ENCODE results near the gene BTBD9.

Gene BTBD9

GRCh38 chr6:38445336-38445735 is 194.4 kb downstream of the BTBD9 start:
- Histone ChIP-seq H3K4me2 (ENCODE audit: low read length, poor library complexity, severe bottlenecking) (no peak overlapping the region), H2BK120ac (ENCODE audit: low read depth, low read length) (no peak overlapping the region), H3K27ac (ENCODE audit: low read length, poor library complexity, severe bottlenecking) (no peak overlapping the region), H3K79me1 (replicated peaks; ENCODE audit: low read length, poor library complexity, severe bottlenecking) (peaks cover 7% of the 10 kb centered on the region), H3K14ac (ENCODE audit: low read length in 2 of 2) (no peak overlapping the region), H3K9ac (ENCODE audit: low read length) (no peak overlapping the region), H4K8ac (ENCODE audit: low read length) (no peak overlapping the region), H3K18ac (ENCODE audit: low read depth in 1 of 2, low read length in 2 of 2) (no peak overlapping the region), H2AK5ac (ENCODE audit: low read length, severe bottlenecking) (no peak overlapping the region), H3K27me3 (ENCODE audit: control insufficient read depth in 1 of 2, insufficient read depth in 1 of 2, low read length in 2 of 2) (no peaks in the 10 kb centered on the region), H3K23ac (ENCODE audit: low read length in 2 of 2) (no peak overlapping the region), H3K4ac (ENCODE audit: low read depth in 1 of 2, low read length in 2 of 2) (no peak overlapping the region), H3K36me3 (ENCODE audit: control insufficient read depth in 1 of 2, insufficient read depth in 2 of 2, low read depth in 1 of 2, low read length in 2 of 2) (no peaks in the 10 kb centered on the region), H2BK15ac (ENCODE audit: low read depth, poor library complexity, severe bottlenecking) (no peak overlapping the region), H4K91ac (ENCODE audit: low read length) (no peak overlapping the region), H2BK5ac (ENCODE audit: low read depth, low read length, poor library complexity, severe bottlenecking) (no peak overlapping the region), H3K9me3 (ENCODE audit: control insufficient read depth, low read length) (no peaks in the 10 kb centered on the region), H3K4me1 (ENCODE audit: control insufficient read depth, insufficient read depth, low read depth, low read length) (no peaks in the 10 kb centered on the region), H2BK12ac (ENCODE audit: low read length in 2 of 2) (no peak overlapping the region), H3K4me3 (ENCODE audit: insufficient read depth in 1 of 2, low read depth in 1 of 2, low read length in 2 of 2) (no peak overlapping the region), H2AFZ (ENCODE audit: low read depth, low read length) (no peak overlapping the region)
- no peak for DNase-seq

GRCh38 chr6:38443352-38444144 is 196.2 kb downstream of the BTBD9 start:
- Histone ChIP-seq H2BK12ac (ENCODE audit: low read length in 2 of 2) (peak overlapping the region in 1 of 2 experiments; percentile 11), H3K9me3 (ENCODE audit: control insufficient read depth, low read length) (no peaks in the 10 kb centered on the region), H2AK5ac (ENCODE audit: low read length, severe bottlenecking) (no peak overlapping the region), H3K36me3 (ENCODE audit: control insufficient read depth in 1 of 2, insufficient read depth in 2 of 2, low read depth in 1 of 2, low read length in 2 of 2) (no peaks in the 10 kb centered on the region), H2AFZ (ENCODE audit: low read depth, low read length) (no peak overlapping the region), H3K14ac (ENCODE audit: low read length in 2 of 2) (no peak overlapping the region), H2BK5ac (ENCODE audit: low read depth, low read length, poor library complexity, severe bottlenecking) (no peak overlapping the region), H3K27me3 (ENCODE audit: control insufficient read depth in 1 of 2, insufficient read depth in 1 of 2, low read length in 2 of 2) (no peaks in the 10 kb centered on the region), H3K4me1 (ENCODE audit: control insufficient read depth, insufficient read depth, low read depth, low read length) (no peaks in the 10 kb centered on the region), H3K9ac (ENCODE audit: low read length) (no peak overlapping the region), H2BK120ac (ENCODE audit: low read depth, low read length) (no peak overlapping the region), H4K8ac (ENCODE audit: low read length) (no peak overlapping the region), H3K4ac (ENCODE audit: low read depth in 1 of 2, low read length in 2 of 2) (no peak overlapping the region), H2BK15ac (ENCODE audit: low read depth, poor library complexity, severe bottlenecking) (no peak overlapping the region), H3K79me1 (replicated peaks; ENCODE audit: low read length, poor library complexity, severe bottlenecking) (peaks cover 7% of the 10 kb centered on the region), H4K91ac (ENCODE audit: low read length) (no peak overlapping the region), H3K27ac (ENCODE audit: low read length, poor library complexity, severe bottlenecking) (no peak overlapping the region), H3K4me2 (ENCODE audit: low read length, poor library complexity, severe bottlenecking) (no peak overlapping the region), H3K18ac (ENCODE audit: low read depth in 1 of 2, low read length in 2 of 2) (peak overlapping the region; percentile 38 to 59), H3K4me3 (ENCODE audit: insufficient read depth in 1 of 2, low read depth in 1 of 2, low read length in 2 of 2) (no peak overlapping the region), H3K23ac (ENCODE audit: low read length in 2 of 2) (no peak overlapping the region)
- DNase-seq: peak; percentile 60
- WGBS: 66% methylated on average over 6 of the region's 6 CpGs

- H3K14ac ChIP-seq (ENCODE audit: low read length in 2 of 2): no peak overlapping the region
- no peak overlapping the region for H3K9ac ChIP-seq (ENCODE audit: low read length)
- H3K4me2 ChIP-seq (ENCODE audit: low read length, poor library complexity, severe bottlenecking): no peak overlapping the region
- no peak overlapping the region for H3K23ac ChIP-seq (ENCODE audit: low read length in 2 of 2)
- no peak for DNase-seq
- no peak overlapping the region for H3K4ac ChIP-seq (ENCODE audit: low read depth in 1 of 2, low read length in 2 of 2)
- 100% methylated on average over 1 of the region's 1 CpG for WGBS
- no peak overlapping the region for H4K91ac ChIP-seq (ENCODE audit: low read length)
- no peak overlapping the region for H2BK15ac ChIP-seq (ENCODE audit: low read depth, poor library complexity, severe bottlenecking)
- no peak overlapping the region for H2AFZ ChIP-seq (ENCODE audit: low read depth, low read length)
- H4K8ac ChIP-seq (ENCODE audit: low read length): no peak overlapping the region
- no peaks in the 10 kb centered on the region for H3K4me1 ChIP-seq (ENCODE audit: control insufficient read depth, insufficient read depth, low read depth, low read length)
- H3K18ac ChIP-seq (ENCODE audit: low read depth in 1 of 2, low read length in 2 of 2): no peak overlapping the region
- H3K9me3 ChIP-seq (ENCODE audit: control insufficient read depth, low read length): no peaks in the 10 kb centered on the region
- no peak overlapping the region for H3K4me3 ChIP-seq (ENCODE audit: insufficient read depth in 1 of 2, low read depth in 1 of 2, low read length in 2 of 2)
- no peak overlapping the region for H2BK5ac ChIP-seq (ENCODE audit: low read depth, low read length, poor library complexity, severe bottlenecking)
- no peak overlapping the region for H2BK120ac ChIP-seq (ENCODE audit: low read depth, low read length)
- H2BK12ac ChIP-seq (ENCODE audit: low read length in 2 of 2): no peak overlapping the region
- H3K36me3 ChIP-seq (ENCODE audit: control insufficient read depth in 1 of 2, insufficient read depth in 2 of 2, low read depth in 1 of 2, low read length in 2 of 2): no peaks in the 10 kb centered on the region
- peaks cover 5% of the 10 kb centered on the region for H3K79me1 ChIP-seq (replicated peaks; ENCODE audit: low read length, poor library complexity, severe bottlenecking)
- no peaks in the 10 kb centered on the region for H3K27me3 ChIP-seq (ENCODE audit: control insufficient read depth in 1 of 2, insufficient read depth in 1 of 2, low read length in 2 of 2)
- H2AK5ac ChIP-seq (ENCODE audit: low read length, severe bottlenecking): no peak overlapping the region
- no peak overlapping the region for H3K27ac ChIP-seq (ENCODE audit: low read length, poor library complexity, severe bottlenecking)
Observed at GRCh38 chr6:38438097-38438496, 201.6 kb downstream of the BTBD9 start.

GRCh38 chr6:38436726-38437465 is 202.8 kb downstream of the BTBD9 start:
- no peaks in the 10 kb centered on the region for H3K9me3 ChIP-seq (ENCODE audit: control insufficient read depth, low read length)
- H3K9ac ChIP-seq (ENCODE audit: low read length): no peak overlapping the region
- no peak overlapping the region for H3K4ac ChIP-seq (ENCODE audit: low read depth in 1 of 2, low read length in 2 of 2)
- peak; percentile 71 for DNase-seq
- H3K18ac ChIP-seq (ENCODE audit: low read depth in 1 of 2, low read length in 2 of 2): no peak overlapping the region
- H3K4me3 ChIP-seq (ENCODE audit: insufficient read depth in 1 of 2, low read depth in 1 of 2, low read length in 2 of 2): no peak overlapping the region
- H2AFZ ChIP-seq (ENCODE audit: low read depth, low read length): no peak overlapping the region
- no peak overlapping the region for H3K27ac ChIP-seq (ENCODE audit: low read length, poor library complexity, severe bottlenecking)
- H4K8ac ChIP-seq (ENCODE audit: low read length): no peak overlapping the region
- H2BK5ac ChIP-seq (ENCODE audit: low read depth, low read length, poor library complexity, severe bottlenecking): no peak overlapping the region
- H3K79me1 ChIP-seq (replicated peaks; ENCODE audit: low read length, poor library complexity, severe bottlenecking): peaks cover 5% of the 10 kb centered on the region
- peak overlapping the region; percentile 34 for H2BK120ac ChIP-seq (ENCODE audit: low read depth, low read length)
- H3K23ac ChIP-seq (ENCODE audit: low read length in 2 of 2): no peak overlapping the region
- no peak overlapping the region for H3K4me2 ChIP-seq (ENCODE audit: low read length, poor library complexity, severe bottlenecking)
- no peaks in the 10 kb centered on the region for H3K4me1 ChIP-seq (ENCODE audit: control insufficient read depth, insufficient read depth, low read depth, low read length)
- H2AK5ac ChIP-seq (ENCODE audit: low read length, severe bottlenecking): no peak overlapping the region
- H2BK15ac ChIP-seq (ENCODE audit: low read depth, poor library complexity, severe bottlenecking): no peak overlapping the region
- no peaks in the 10 kb centered on the region for H3K36me3 ChIP-seq (ENCODE audit: control insufficient read depth in 1 of 2, insufficient read depth in 2 of 2, low read depth in 1 of 2, low read length in 2 of 2)
- 72% methylated on average over 9 of the region's 10 CpGs for WGBS
- H3K27me3 ChIP-seq (ENCODE audit: control insufficient read depth in 1 of 2, insufficient read depth in 1 of 2, low read length in 2 of 2): no peaks in the 10 kb centered on the region
- no peak overlapping the region for H4K91ac ChIP-seq (ENCODE audit: low read length)
- no peak overlapping the region for H2BK12ac ChIP-seq (ENCODE audit: low read length in 2 of 2)
- no peak overlapping the region for H3K14ac ChIP-seq (ENCODE audit: low read length in 2 of 2)

Measured in mesenchymal stem cell (in vitro differentiated cells and primary cell).